BJ (cell line): ENCODE data around the gene MARCHF9. TPM values are rescaled to one million over a fixed set of nuclear protein-coding genes. Genes with fewer than 3 reads are reported as not detected.

Experiments used
- CTCF ChIA-PET: fragments of 350-600 bp; formaldehyde crosslinking; extraction: SDS; loops from one replicate; lab custom pipeline; 2021; ENCODE audit warnings: antibody characterized with exemption, inconsistent platforms; lab: Yijun Ruan, JAX
- POLR2A ChIA-PET: fragments of 300-600 bp; sonication (Branson Sonifier 250); formaldehyde crosslinking; extraction: SDS; loops from one replicate; lab custom pipeline; 2021; ENCODE audit warnings: antibody characterized with exemption; lab: Charles Lee
- DNase-seq: peaks from one replicate; pipeline ENCODE4 v3.0.0-alpha.2; 2011; ENCODE audit warnings: low read depth
- H3K27me3 ChIP-seq: 2 replicates; pipeline ENCODE4 v1.6.0; 2011; ENCODE audit warnings: low read length; ENCODE audit not compliant: control insufficient read depth, insufficient read depth
- H3K36me3 ChIP-seq: 2 replicates; pipeline ENCODE4 v1.5.1; 2011; ENCODE audit warnings: low read length; ENCODE audit not compliant: control insufficient read depth, insufficient read depth
- H3K4me3 ChIP-seq: 2 replicates; pipeline ENCODE4 v1.5.1; 2011; ENCODE audit warnings: low read depth, mild to moderate bottlenecking, control low read depth, low read length
- CTCF ChIP-seq: IDR thresholded peaks from 2 replicates; pipeline ENCODE4 v1.5.1; 2011; ENCODE audit warnings: low read depth, mild to moderate bottlenecking, control low read depth, inconsistent platforms, low read length, moderate library complexity; ENCODE audit not compliant: insufficient read depth
- polyA plus RNA-seq: library from polyadenylated mRNA; depleted of rRNA; stranded (reverse); fragments of >200 nt; gene quantifications from 2 replicates; pipeline ENCODE4 v1.2.3, GENCODE V29; 2011

Gene MARCHF9
- polyA plus RNA-seq, 1 experiment, result 6.2 TPM

GRCh38 chr12:57780284-57780897, 25.5 kb downstream of the MARCHF9 start:
- TF ChIP-seq CTCF, result no peak
- POLR2A ChIA-PET, result no interaction called here
- CTCF ChIA-PET, result interaction anchor here (1.0 to 1.2 kb wide), 2 partner anchors 22 to 28 kb away, joined by 3 to 4 read pairs; partner anchors contain the start of gene CDK4
- no peak overlapping the region for H3K4me3 ChIP-seq
- peaks cover 6% of the 10 kb centered on the region for H3K36me3 ChIP-seq
- DNase-seq, result no peak
- no peaks in the 10 kb centered on the region for H3K27me3 ChIP-seq

- no peak for TF ChIP-seq CTCF
- Histone ChIP-seq H3K4me3 (no peak overlapping the region), H3K36me3 (peaks cover 9% of the 10 kb centered on the region), H3K27me3 (no peaks in the 10 kb centered on the region)
- CTCF ChIA-PET, result interaction anchor here (1.0 to 1.2 kb wide), 5 partner anchors 9 to 124 kb away, joined by 3 to 5 read pairs (median 4); partner anchors contain the start of genes EEF1AKMT3 and METTL1
- POLR2A ChIA-PET, result interaction anchor here (0.6 kb wide), 1 partner anchor 51 kb away, joined by 3 read pairs; no protein-coding TSS in a partner anchor
- DNase-seq, result no peak
These were observed 26.3 kb downstream of the MARCHF9 start for GRCh38 chr12:57781244-57781643.

- CTCF ChIA-PET, result interaction anchor here (0.5 to 1.1 kb wide), 5 partner anchors 10 to 457 kb away, joined by 3 to 5 read pairs (median 4); partner anchors contain the start of genes EEF1AKMT3 and METTL1
- Histone ChIP-seq H3K4me3 (no peak overlapping the region), H3K27me3 (no peaks in the 10 kb centered on the region), H3K36me3 (peaks cover 9% of the 10 kb centered on the region)
- TF ChIP-seq CTCF, result no peak
- DNase-seq, result no peak
- POLR2A ChIA-PET, result interaction anchor here (0.6 kb wide), 1 partner anchor 51 kb away, joined by 3 read pairs; no protein-coding TSS in a partner anchor
These were observed 26.9 kb downstream of the MARCHF9 start for GRCh38 chr12:57781801-57782200.

- no peak for TF ChIP-seq CTCF
- no peaks in the 10 kb centered on the region for H3K27me3 ChIP-seq
- no peak for DNase-seq
- peaks cover 11% of the 10 kb centered on the region for H3K36me3 ChIP-seq
- ChIA-PET POLR2A (no interaction called here), CTCF (interaction anchor here (0.5 to 1.6 kb wide), 14 partner anchors 10 to 457 kb away, joined by 3 to 12 read pairs (median 3); partner anchors contain the start of genes AVIL, EEF1AKMT3 and METTL1)
- no peak overlapping the region for H3K4me3 ChIP-seq
These were observed 27.3 kb downstream of the MARCHF9 start for GRCh38 chr12:57782243-57782607.

GRCh38 chr12:57782608-57783465, 27.9 kb downstream of the MARCHF9 start, which contains the start of gene TSFM:
TSS of gene TSFM (plus strand) at chr12:57782787. CDS start at chr12:57782802, 15 bp downstream.
- POLR2A ChIA-PET, result interaction anchor here (1.0 kb wide), 1 partner anchor 11 kb away, joined by 4 read pairs; no protein-coding TSS in a partner anchor
- H3K36me3 ChIP-seq, result peaks cover 13% of the 10 kb centered on the region
- no peaks in the 10 kb centered on the region for H3K27me3 ChIP-seq
- CTCF ChIA-PET, result interaction anchor here (0.6 to 1.6 kb wide), 24 partner anchors 9 to 1132 kb away, joined by 3 to 12 read pairs (median 3); partner anchors contain the start of genes ATP23, AVIL, EEF1AKMT3 and METTL1
- peak; percentile 36 for DNase-seq
- peak within 1 kb of the TSS; percentile 76 for H3K4me3 ChIP-seq
- TF ChIP-seq CTCF, result peak; percentile 92
